K562 (cell line): ENCODE measurements around the gene SDC3. TPM values are rescaled to one million over a fixed set of nuclear protein-coding genes. Genes with fewer than 3 reads are reported as not detected.

Experiments
- AFF4 ChIP-seq: sonication (generic); formaldehyde crosslinking; IDR thresholded peaks from 2 replicates; pipeline ENCODE4 v1.8.0; 2023; ENCODE audit warnings: mild to moderate bottlenecking, missing genetic modification reagents
- FOXK1 ChIP-seq: sonication (generic); formaldehyde crosslinking; IDR thresholded peaks from 2 replicates; pipeline ENCODE4 v1.8.0; 2022; ENCODE audit warnings: missing genetic modification reagents, mild to moderate bottlenecking, borderline replicate concordance
- GATA2 ChIP-seq: sonication (generic); formaldehyde crosslinking; IDR thresholded peaks from 2 replicates; pipeline ENCODE4 v1.4.0; 2020; ENCODE audit warnings: mild to moderate bottlenecking, missing genetic modification reagents
- HDAC1 ChIP-seq, 2 experiments: fragments of 450-650 bp; IDR thresholded peaks; 2 replicates each; pipeline ENCODE4 v1.6.1; 2016 to 2017; ENCODE audit warnings: inconsistent platforms in 1 of 2, mild to moderate bottlenecking in 1 of 2, moderate library complexity in 1 of 2
- MYNN ChIP-seq, 2 experiments: sonication (generic); formaldehyde crosslinking in 1 of 2; IDR thresholded peaks; 2 replicates each; pipeline versions ENCODE4 v1.5.0 to v1.6.1; 2016 to 2020; ENCODE audit warnings: antibody characterized with exemption in 1 of 2, missing genetic modification reagents in 1 of 2
- NCOA4 ChIP-seq: fragments of 450-650 bp; IDR thresholded peaks from 2 replicates; pipeline ENCODE4 v1.6.1; 2018; ENCODE audit warnings: mild to moderate bottlenecking; ENCODE audit not compliant: partially characterized antibody
- SAP30 ChIP-seq: fragments of 200-600 bp; sonication (generic); IDR thresholded peaks from 2 replicates; pipeline ENCODE4 v1.6.1; 2012; ENCODE audit warnings: borderline replicate concordance, low read depth, mild to moderate bottlenecking, moderate library complexity, low read length, control low read depth, inconsistent platforms; ENCODE audit not compliant: insufficient read depth, poor library complexity, severe bottlenecking
- USF2 ChIP-seq: sonication (generic); formaldehyde crosslinking; IDR thresholded peaks from 2 replicates; pipeline ENCODE4 v1.5.0; 2020; ENCODE audit warnings: missing genetic modification reagents
- VEZF1 ChIP-seq: fragments of 200-800 bp; sonication (Bioruptor generic); IDR thresholded peaks from 2 replicates; pipeline ENCODE4 v1.6.1; 2017; ENCODE audit warnings: missing genetic modification characterization, missing compliant biosample characterization
- ZBTB17 ChIP-seq: fragments of 450-650 bp; formaldehyde crosslinking; IDR thresholded peaks from 2 replicates; pipeline ENCODE4 v1.4.0; 2020; ENCODE audit warnings: mild to moderate bottlenecking
- ZNF224 ChIP-seq: sonication (generic); formaldehyde crosslinking; IDR thresholded peaks from 2 replicates; pipeline ENCODE4 v1.8.0; 2022; ENCODE audit warnings: mild to moderate bottlenecking, missing genetic modification reagents
- ZNF395 ChIP-seq: fragments of 200-800 bp; sonication (Bioruptor generic); IDR thresholded peaks from 2 replicates; pipeline ENCODE4 v1.6.1; 2017; ENCODE audit warnings: missing genetic modification characterization, missing compliant biosample characterization
- ZNF592 ChIP-seq: fragments of 450-650 bp; IDR thresholded peaks from 2 replicates; pipeline ENCODE4 v1.6.1; 2017; ENCODE audit warnings: antibody characterized with exemption, mild to moderate bottlenecking
- polyA plus RNA-seq, 8 experiments: library from polyadenylated mRNA; depleted of rRNA in 4 of 8; stranded (reverse) in 5 of 8; unstranded in 3 of 8; fragments of >200 nt; fragmentation: Nextera tagmentation in 2 of 8; fragmentation: Illumina TruSeq in 1 of 8; extraction: Ambion mirVana in 2 of 8; extraction: Trizol in 1 of 8; gene quantifications; 2 replicates each; pipeline versions ENCODE4 v1.2.1 to v1.2.3, GENCODE V29; 2011 to 2014; ENCODE audit warnings: inconsistent platforms in 1 of 8, missing spikeins in 1 of 8
- total RNA-seq, 7 experiments: library from RNA; depleted of rRNA in 6 of 7; stranded (reverse); fragments of >200 nt in 6 of 7; fragmentation: Illumina TruSeq in 2 of 7; extraction: Trizol in 2 of 7; gene quantifications; 2 replicates each; pipeline versions ENCODE4 v1.2.1 to v1.2.3, GENCODE V29; 2011 to 2021; ENCODE audit warnings: low replicate concordance in 1 of 7

SDC3 gene
- total and polyA plus RNA-seq, 9 of the 15 experiments (the other 6 are each of a cell fraction or from before 2014, with no cell fraction given) = 0.38 to 44.1 (median 12.1) TPM

GRCh38 chr1:30872033-30872947 lies 36.3 kb downstream of the SDC3 start (continued):
- TF ChIP-seq ZNF592 = peak; percentile 100
- peak; percentile 100 for TF ChIP-seq ZNF395 (CRISPR knock-in tag)
- no peak for TF ChIP-seq GATA2 (CRISPR knock-in tag)
- 0 out of 2 replicates have a peak, but pooled peaks have one; percentile 32 for TF ChIP-seq AFF4
- TF ChIP-seq HDAC1 (IDR thresholded peaks at IDR 0.05) = peak in 1 of 2 experiments; percentile 97; a peak in 2 of 4 replicates
- TF ChIP-seq ZNF224 (CRISPR knock-in tag) = no peak
- TF ChIP-seq VEZF1 (CRISPR knock-in tag) = peak; percentile 66; the same call in 1 of the 2 replicates
- peak; percentile 29; the same call in 1 of the 2 replicates for TF ChIP-seq FOXK1 (CRISPR knock-in tag)
- peak; percentile 90 for TF ChIP-seq USF2 (CRISPR knock-in tag)
- TF ChIP-seq SAP30 = no peak
- peak; percentile 90 for TF ChIP-seq MYNN (IDR thresholded peaks at IDR 0.05)
- no peak for TF ChIP-seq MYNN (CRISPR knock-in tag; IDR thresholded peaks at IDR 0.05)
- peak; percentile 20 for TF ChIP-seq NCOA4
- peak; percentile 96 for TF ChIP-seq ZBTB17 (CRISPR knock-in tag)
